Endothelial cell of umbilical vein (primary cell): ENCODE results near the gene SERPINE3. TPM values are rescaled to one million over a fixed set of nuclear protein-coding genes. Genes with fewer than 3 reads are reported as not detected.

Experiments used
- BruUV-seq: library from RNA; stranded (reverse); fragments of 400-500 nt; replicated peaks from 2 replicates; lab custom pipeline; 2021; lab: Mats Ljungman, UMichigan
- CTCF ChIA-PET: fragments of 300-600, 350-600 bp; sonication (Branson Sonifier 250); formaldehyde crosslinking; loops from one replicate; lab custom pipeline; 2021; ENCODE audit warnings: antibody characterized with exemption, inconsistent platforms; lab: Charles Lee
- POLR2A ChIA-PET: fragments of 300-600, 350-600 bp; sonication (Branson Sonifier 250); formaldehyde crosslinking; loops from one replicate; lab custom pipeline; 2021; ENCODE audit warnings: antibody characterized with exemption, inconsistent platforms; lab: Charles Lee
- DNase-seq: peaks from one replicate; pipeline ENCODE4 v3.0.0-alpha.2; 2011; ENCODE audit warnings: low read depth, low spot score
- FAIRE-seq: peaks from 2 replicates; lab custom pipeline; 2011; peaks lifted over from hg19 to GRCh38; lab: Jason Lieb, UNC
- H2AFZ ChIP-seq: 2 replicates; pipeline ENCODE4 v1.6.0; 2012; ENCODE audit warnings: low read depth, low read length, control low read depth, inconsistent platforms
- H3K27ac ChIP-seq: 2 replicates; pipeline ENCODE4 v1.5.1; 2011; ENCODE audit warnings: low read depth, mild to moderate bottlenecking, control low read depth, low read length, moderate library complexity; ENCODE audit not compliant: insufficient read depth
- H3K27me3 ChIP-seq, 2 experiments: 2 replicates each; pipeline versions ENCODE4 v1.6.0 to v1.6.1; 2011; ENCODE audit warnings: low read length in 2 of 2, mixed read lengths in 1 of 2; ENCODE audit not compliant: control insufficient read depth in 2 of 2, insufficient read depth in 2 of 2
- H3K36me3 ChIP-seq, 2 experiments: 2 replicates in 1 of 2; 3 replicates in 1 of 2; pipeline ENCODE4 v1.5.1; 2011; ENCODE audit warnings: low read length in 2 of 2, mild to moderate bottlenecking in 1 of 2, moderate library complexity in 1 of 2; ENCODE audit not compliant: control insufficient read depth in 2 of 2, insufficient read depth in 2 of 2; ENCODE audit errors: extremely low read depth in 1 of 2
- H3K4me1 ChIP-seq: 3 replicates; pipeline ENCODE4 v1.5.1; 2011; ENCODE audit warnings: mild to moderate bottlenecking, low read length; ENCODE audit not compliant: control insufficient read depth, insufficient read depth; ENCODE audit errors: extremely low read depth
- H3K4me2 ChIP-seq: 2 replicates; pipeline ENCODE4 v1.6.1; 2011; ENCODE audit warnings: low read length, control low read depth, mixed read lengths; ENCODE audit not compliant: insufficient read depth
- H3K4me3 ChIP-seq, 3 experiments: fragments of 200-600 bp in 1 of 3; sonication (generic), shearing (Covaris generic) in 1 of 3; replicated peaks in 1 of 3; 2 replicates each; pipeline ENCODE4 v1.5.1; 2011 to 2016; ENCODE audit warnings: control low read depth in 3 of 3, low read length in 3 of 3, mild to moderate bottlenecking in 2 of 3, inconsistent platforms in 1 of 3, low read depth in 1 of 3, moderate library complexity in 1 of 3; ENCODE audit not compliant: insufficient read depth in 1 of 3
- H3K79me2 ChIP-seq: 2 replicates; pipeline ENCODE4 v1.6.0; 2012; ENCODE audit warnings: low read length, inconsistent platforms; ENCODE audit not compliant: control insufficient read depth, insufficient read depth
- H3K9ac ChIP-seq: replicated peaks from 2 replicates; pipeline ENCODE3; 2011; ENCODE audit warnings: low read length, control low read depth; ENCODE audit not compliant: insufficient read depth; ENCODE audit errors: extremely low read depth
- H3K9me1 ChIP-seq: replicated peaks from 3 replicates; pipeline ENCODE4 v1.6.0; 2011; ENCODE audit warnings: mild to moderate bottlenecking, low read length; ENCODE audit not compliant: control insufficient read depth, insufficient read depth; ENCODE audit errors: extremely low read depth
- H3K9me3 ChIP-seq: replicated peaks from 2 replicates; pipeline ENCODE4 v1.5.1; 2012; ENCODE audit warnings: low read length, inconsistent platforms; ENCODE audit not compliant: control insufficient read depth, insufficient read depth
- H4K20me1 ChIP-seq: replicated peaks from 2 replicates; pipeline ENCODE3; 2011; ENCODE audit warnings: mild to moderate bottlenecking, low read length; ENCODE audit not compliant: control insufficient read depth, insufficient read depth; ENCODE audit errors: extremely low read depth
- EZH2 ChIP-seq: IDR thresholded peaks from 2 replicates; pipeline ENCODE4 v1.6.1; 2012; ENCODE audit warnings: borderline replicate concordance, low read depth, mild to moderate bottlenecking, moderate library complexity, low read length, inconsistent platforms; ENCODE audit not compliant: severe bottlenecking
- FOS ChIP-seq: IDR thresholded peaks from 2 replicates; pipeline ENCODE4 v1.6.1; 2011; ENCODE audit warnings: mild to moderate bottlenecking, low read length, moderate library complexity, borderline replicate concordance; ENCODE audit not compliant: insufficient read depth
- GATA2 ChIP-seq: IDR thresholded peaks from 2 replicates; pipeline ENCODE4 v1.7.0; 2011; ENCODE audit warnings: low read depth, mild to moderate bottlenecking, moderate library complexity, mixed read lengths, low read length; ENCODE audit not compliant: insufficient read length, insufficient read depth
- JUN ChIP-seq: IDR thresholded peaks from 2 replicates; pipeline ENCODE4 v1.6.1; 2011; ENCODE audit warnings: borderline replicate concordance, low read depth; ENCODE audit not compliant: insufficient read length, insufficient read depth
- MYC ChIP-seq: IDR thresholded peaks from one replicate; pipeline ENCODE4 v1.6.1; 2011; ENCODE audit warnings: mild to moderate bottlenecking, low read depth, low read length
- POLR2A ChIP-seq: IDR thresholded peaks from 2 replicates; pipeline ENCODE4 v1.6.1; 2012; ENCODE audit warnings: low read depth, mild to moderate bottlenecking, control low read depth, low read length
- POLR2AphosphoS5 ChIP-seq: IDR thresholded peaks from 2 replicates; pipeline ENCODE4 v1.6.1; 2012; ENCODE audit warnings: low read depth, mild to moderate bottlenecking, control low read depth, low read length, moderate library complexity; ENCODE audit not compliant: insufficient read depth
- dilution Hi-C: fragments of 300-500 bp; cut with MboI; formaldehyde crosslinking; loops from one replicate; pipeline ENCODE4 v1.15.0; 2019; ENCODE audit warnings: low sequenced_read_pairs; ENCODE audit not compliant: extremely low pct_ligation_motif_present
- intact Hi-C: fragments of 100-400 bp; cut with micrococcal nuclease; formaldehyde crosslinking; loops from one replicate; pipeline ENCODE4 v1.10.0; 2022
- polyA plus RNA-seq, 4 experiments: library from polyadenylated mRNA; depleted of rRNA in 3 of 4; stranded (reverse) in 3 of 4; unstranded in 1 of 4; fragments of >200 nt; gene quantifications; 2 replicates each; pipeline versions ENCODE4 v1.2.1 to v1.2.3, GENCODE V29; 2011 to 2012; ENCODE audit warnings: missing spikeins in 1 of 4
- total RNA-seq: library from RNA; stranded (reverse); gene quantifications from 2 replicates; pipeline ENCODE4 v1.2.3, GENCODE V29; 2021
- TF ChIP-seq, protein P1 (sequence below), 2 donors: IDR thresholded peaks; 1 replicate in 1 of 2; 2 replicates in 1 of 2; pipeline ENCODE4 v1.5.1; 2011; ENCODE audit warnings: low read length in 2 of 2, mild to moderate bottlenecking in 2 of 2, moderate library complexity in 2 of 2, control low read depth in 1 of 2, inconsistent platforms in 1 of 2, low read depth in 1 of 2; ENCODE audit not compliant: insufficient read depth in 1 of 2; ENCODE audit errors: extremely low read depth in 1 of 2
- TF ChIP-seq, protein P2 (sequence below): IDR thresholded peaks from 2 replicates; pipeline ENCODE4 v1.6.1; 2011; ENCODE audit not compliant: insufficient read depth, insufficient read length

The SERPINE3 gene
- total and polyA plus RNA-seq, 2 donors (not counting 3 experiments of a cell fraction or from before 2014, with no cell fraction given): not detected

- Histone ChIP-seq H2AFZ (no peak overlapping the region), H3K27me3 (no peaks in the 10 kb centered on the region), H3K4me3 (no peak overlapping the region), H4K20me1 (no peaks in the 10 kb centered on the region), H3K9me1 (no peaks in the 10 kb centered on the region), H3K27ac (no peak overlapping the region), H3K9ac (no peak overlapping the region), H3K4me2 (peak overlapping the region; percentile 30), H3K79me2 (no peaks in the 10 kb centered on the region), H3K4me1 (peaks cover 12% of the 10 kb centered on the region), H3K9me3 (no peaks in the 10 kb centered on the region), H3K36me3 (peaks cover 2 to 9% of the 10 kb centered on the region in 2 experiments)
- FAIRE-seq (peak; percentile 56), DNase-seq (peak; percentile 82)
- TF ChIP-seq POLR2AphosphoS5 (no peak), FOS (peak; percentile 86), GATA2 (peak; percentile 35), MYC (no peak), POLR2A (no peak), EZH2 (no peak), JUN (peak; percentile 55)
- TF ChIP-seq, protein P1, sequence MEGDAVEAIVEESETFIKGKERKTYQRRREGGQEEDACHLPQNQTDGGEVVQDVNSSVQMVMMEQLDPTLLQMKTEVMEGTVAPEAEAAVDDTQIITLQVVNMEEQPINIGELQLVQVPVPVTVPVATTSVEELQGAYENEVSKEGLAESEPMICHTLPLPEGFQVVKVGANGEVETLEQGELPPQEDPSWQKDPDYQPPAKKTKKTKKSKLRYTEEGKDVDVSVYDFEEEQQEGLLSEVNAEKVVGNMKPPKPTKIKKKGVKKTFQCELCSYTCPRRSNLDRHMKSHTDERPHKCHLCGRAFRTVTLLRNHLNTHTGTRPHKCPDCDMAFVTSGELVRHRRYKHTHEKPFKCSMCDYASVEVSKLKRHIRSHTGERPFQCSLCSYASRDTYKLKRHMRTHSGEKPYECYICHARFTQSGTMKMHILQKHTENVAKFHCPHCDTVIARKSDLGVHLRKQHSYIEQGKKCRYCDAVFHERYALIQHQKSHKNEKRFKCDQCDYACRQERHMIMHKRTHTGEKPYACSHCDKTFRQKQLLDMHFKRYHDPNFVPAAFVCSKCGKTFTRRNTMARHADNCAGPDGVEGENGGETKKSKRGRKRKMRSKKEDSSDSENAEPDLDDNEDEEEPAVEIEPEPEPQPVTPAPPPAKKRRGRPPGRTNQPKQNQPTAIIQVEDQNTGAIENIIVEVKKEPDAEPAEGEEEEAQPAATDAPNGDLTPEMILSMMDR (IDR thresholded peaks at IDR 0.05; ENCODE audit: extremely low read depth in 1 of 2, insufficient read depth in 1 of 2, low read depth in 1 of 2, low read length in 2 of 2): no peak
- TF ChIP-seq, protein P2, sequence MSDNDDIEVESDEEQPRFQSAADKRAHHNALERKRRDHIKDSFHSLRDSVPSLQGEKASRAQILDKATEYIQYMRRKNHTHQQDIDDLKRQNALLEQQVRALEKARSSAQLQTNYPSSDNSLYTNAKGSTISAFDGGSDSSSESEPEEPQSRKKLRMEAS: no peak
- dilution Hi-C loops (no loop called here), intact Hi-C loops (no loop called here)
- ChIA-PET POLR2A (no interaction called here), CTCF (interaction anchor here (0.7 to 1.1 kb wide), 3 partner anchors 28 to 239 kb away, joined by 3 to 9 read pairs (median 3); no protein-coding TSS in a partner anchor)
- no TSS peak for BruUV-seq
Measured at GRCh38 chr13:51364404-51365008, 25.0 kb downstream of the SERPINE3 start.
